Measurements from ENCODE around the gene FAM83F. TPM values are rescaled to one million over a fixed set of nuclear protein-coding genes. Genes with fewer than 3 reads are reported as not detected.
A peak's percentile ranks its signal among the peaks of the same experiment; 100 is the strongest.

FAM83F gene
- polyA plus RNA-seq, 1 experiment: not detected

DNA sequence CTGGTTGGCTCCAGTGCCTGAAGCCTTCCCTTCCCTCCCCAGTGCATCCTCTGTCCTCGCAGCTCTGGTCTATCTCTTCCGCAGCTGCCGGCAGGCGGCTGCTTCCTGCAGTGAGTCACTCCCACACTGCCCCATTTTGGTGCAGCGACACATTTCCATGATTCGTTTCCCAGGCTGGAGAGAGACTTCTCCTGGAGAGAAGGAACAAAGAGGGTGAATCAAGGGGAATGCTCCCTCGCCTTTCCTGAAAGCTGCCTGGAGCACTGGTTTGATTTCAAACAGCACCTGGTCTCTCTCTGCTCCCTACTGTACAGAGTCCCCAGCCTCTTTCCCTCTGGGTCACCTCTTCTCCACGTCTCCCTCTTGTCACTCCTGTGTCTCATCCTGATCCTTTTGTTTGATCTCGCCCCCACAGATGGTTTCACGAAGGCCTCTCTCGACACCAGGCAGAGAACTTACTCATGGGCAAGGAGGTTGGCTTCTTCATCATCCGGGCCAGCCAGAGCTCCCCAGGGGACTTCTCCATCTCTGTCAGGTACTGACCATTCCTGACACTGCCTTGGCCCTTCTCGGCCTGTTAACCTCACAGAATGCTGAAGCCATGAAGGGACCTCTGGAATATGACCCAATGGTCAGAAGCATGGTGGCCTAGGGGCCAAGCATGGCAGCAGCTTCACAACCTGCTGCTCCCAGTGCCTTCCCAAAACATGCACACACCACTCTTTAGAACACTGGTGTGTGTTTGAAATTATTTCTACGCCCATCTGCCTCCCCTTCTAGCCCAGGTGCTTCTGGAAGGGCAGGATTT is 34.9 kb upstream of the FAM83F start, which contains the start of gene TMA7B:
Gene TMA7B (plus strand): TSS at position 758 of the 808 bp plus-strand sequence. CDS start 3,978 bp downstream, outside the sequence.
- no peak for DNase-seq (ENCODE audit: low read depth)
- CTCF ChIA-PET: interaction anchor here (0.9 to 1.2 kb wide), 3 partner anchors 9 to 17 kb away, joined by 3 read pairs; no protein-coding TSS in a partner anchor
- POLR2A ChIA-PET: no interaction called here
- no peaks in the 10 kb centered on the region for H3K36me3 ChIP-seq (ENCODE audit: control insufficient read depth, insufficient read depth, low read length)
- no peaks in the 10 kb centered on the region; the same call in 1 of the 2 replicates for H3K27me3 ChIP-seq (ENCODE audit: control insufficient read depth, insufficient read depth, low read length)
- peak; percentile 56 for TF ChIP-seq CTCF (IDR thresholded peaks at IDR 0.05; ENCODE audit: insufficient read depth, low read depth, low read length)
- H3K4me3 ChIP-seq (ENCODE audit: low read depth, low read length): no peak within 1 kb of the TSS

DNA sequence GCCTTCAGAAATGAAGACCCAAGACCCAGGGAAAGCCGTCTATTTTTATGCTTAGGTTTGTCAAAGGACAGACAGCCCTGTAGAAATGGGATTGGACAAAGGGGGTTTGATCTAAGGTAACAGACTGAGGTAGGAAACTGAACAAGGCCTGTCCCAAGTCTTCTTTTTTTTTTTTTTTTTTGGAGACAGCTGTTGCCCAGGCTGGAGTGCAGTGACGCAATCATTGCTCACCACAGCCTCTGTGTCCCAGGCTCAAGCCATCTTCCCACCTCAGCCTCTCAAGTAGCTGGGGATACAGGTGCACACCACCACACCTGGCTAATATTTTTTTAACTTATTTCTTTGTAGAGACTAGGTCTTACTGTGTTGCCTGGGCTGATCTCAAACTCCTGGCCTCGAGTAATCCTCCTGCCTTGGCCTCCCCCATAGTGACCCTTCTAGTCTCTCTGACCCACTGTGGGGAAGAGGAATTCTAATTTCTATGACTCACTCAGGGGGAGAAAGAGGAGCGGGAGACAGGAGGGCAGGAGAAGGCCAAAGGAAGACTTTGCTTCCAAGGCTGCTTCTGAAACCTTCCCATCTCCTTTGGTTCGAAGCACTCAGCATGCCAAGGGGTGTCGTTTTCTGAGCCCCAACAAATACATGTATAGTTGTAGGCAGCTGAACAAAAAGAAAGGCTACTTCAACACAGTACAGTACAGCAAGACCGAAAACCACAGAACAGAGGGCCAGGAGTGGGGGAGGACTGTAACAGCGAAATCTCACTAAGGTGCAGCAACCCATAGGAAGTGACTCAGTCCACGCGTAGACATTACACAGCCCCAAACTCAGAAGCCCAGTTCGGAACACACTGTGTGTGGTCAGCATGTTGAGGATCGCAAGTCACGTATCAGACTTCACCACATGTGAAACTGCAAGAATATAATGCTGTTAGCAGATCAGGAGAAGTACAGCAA is 33.7 kb upstream of the FAM83F start:
- peak; percentile 53 for DNase-seq (ENCODE audit: low read depth)
- CTCF ChIA-PET: no interaction called here
- H3K36me3 ChIP-seq (ENCODE audit: control insufficient read depth, insufficient read depth, low read length): no peaks in the 10 kb centered on the region
- POLR2A ChIA-PET: no interaction called here
- TF ChIP-seq CTCF (IDR thresholded peaks at IDR 0.05; ENCODE audit: insufficient read depth, low read depth, low read length): no peak
- peaks cover 3% of the 10 kb centered on the region; the same call in 1 of the 2 replicates for H3K27me3 ChIP-seq (ENCODE audit: control insufficient read depth, insufficient read depth, low read length)
- H3K4me3 ChIP-seq (ENCODE audit: low read depth, low read length): no peak overlapping the region

- POLR2A ChIA-PET: no interaction called here
These were observed 32.7 kb upstream of the FAM83F start for GRCh38 chr22:39962071-39962470.

DNA sequence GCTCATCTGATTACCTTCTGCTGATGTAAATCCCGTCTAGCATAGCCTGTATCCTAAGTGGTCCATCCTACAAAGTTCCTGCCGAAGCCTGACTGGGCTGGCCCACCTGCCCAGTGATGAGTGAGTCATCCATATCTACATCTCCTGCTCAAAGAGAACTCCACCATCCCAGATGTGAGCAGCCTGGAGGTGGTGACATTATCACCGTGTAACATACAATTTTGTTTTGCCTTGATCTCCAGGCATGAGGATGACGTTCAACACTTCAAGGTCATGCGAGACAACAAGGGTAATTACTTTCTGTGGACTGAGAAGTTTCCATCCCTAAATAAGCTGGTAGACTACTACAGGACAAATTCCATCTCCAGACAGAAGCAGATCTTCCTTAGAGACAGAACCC is 29.0 kb upstream of the FAM83F start:
- no peak for TF ChIP-seq CTCF (IDR thresholded peaks at IDR 0.05; ENCODE audit: insufficient read depth, low read depth, low read length)
- DNase-seq (ENCODE audit: low read depth): no peak
- ChIA-PET CTCF (interaction anchor here (0.9 kb wide), 1 partner anchor 472 kb away, joined by 3 read pairs; no protein-coding TSS in a partner anchor), POLR2A (no interaction called here)
- no peaks in the 10 kb centered on the region for H3K36me3 ChIP-seq (ENCODE audit: control insufficient read depth, insufficient read depth, low read length)
- H3K4me3 ChIP-seq (ENCODE audit: low read depth, low read length): no peak overlapping the region
- peaks cover 12% of the 10 kb centered on the region for H3K27me3 ChIP-seq (ENCODE audit: control insufficient read depth, insufficient read depth, low read length)

More at GRCh38 chr22:39962071-39962470, 32.7 kb upstream of the FAM83F start:
- Histone ChIP-seq H3K36me3 (ENCODE audit: control insufficient read depth, insufficient read depth, low read length) (no peaks in the 10 kb centered on the region), H3K27me3 (ENCODE audit: control insufficient read depth, insufficient read depth, low read length) (peaks cover 3% of the 10 kb centered on the region; the same call in 1 of the 2 replicates), H3K4me3 (ENCODE audit: low read depth, low read length) (no peak overlapping the region)
- no peak for DNase-seq (ENCODE audit: low read depth)
- CTCF ChIA-PET: no interaction called here
- TF ChIP-seq CTCF (IDR thresholded peaks at IDR 0.05; ENCODE audit: insufficient read depth, low read depth, low read length): no peak

- CTCF ChIA-PET: interaction anchor here (0.9 kb wide), 1 partner anchor 472 kb away, joined by 3 read pairs; no protein-coding TSS in a partner anchor
- DNase-seq (ENCODE audit: low read depth): no peak
- TF ChIP-seq CTCF (IDR thresholded peaks at IDR 0.05; ENCODE audit: insufficient read depth, low read depth, low read length): no peak
These were observed 28.3 kb upstream of the FAM83F start for GRCh38 chr22:39966470-39966869.

More at GRCh38 chr22:39966470-39966869, 28.3 kb upstream of the FAM83F start:
- H3K27me3 ChIP-seq (ENCODE audit: control insufficient read depth, insufficient read depth, low read length): peaks cover 12% of the 10 kb centered on the region
- POLR2A ChIA-PET: no interaction called here
- no peak overlapping the region for H3K4me3 ChIP-seq (ENCODE audit: low read depth, low read length)
- no peaks in the 10 kb centered on the region for H3K36me3 ChIP-seq (ENCODE audit: control insufficient read depth, insufficient read depth, low read length)
